H9 (cell line): ENCODE data around the gene NPHP4. TPM values are rescaled to one million over a fixed set of nuclear protein-coding genes. Genes with fewer than 3 reads are reported as not detected.

Source experiments
- DNase-seq: peaks from one replicate; pipeline ENCODE4 v3.0.0-alpha.2; 2017
- H2AFZ ChIP-seq: one replicate; pipeline ENCODE4 v1.6.1; 2013; ENCODE audit warnings: mild to moderate bottlenecking, low read length, control low read depth, moderate library complexity
- H2AK5ac ChIP-seq: 2 replicates; pipeline ENCODE4 v1.6.1; 2013; ENCODE audit warnings: low read length, control low read depth, mixed read lengths; ENCODE audit not compliant: insufficient read length
- H2BK120ac ChIP-seq: one replicate; pipeline ENCODE4 v1.6.1; 2013; ENCODE audit warnings: low read depth, mild to moderate bottlenecking, low read length, control low read depth, inconsistent platforms; ENCODE audit not compliant: poor library complexity, severe bottlenecking
- H2BK12ac ChIP-seq: 2 replicates; pipeline ENCODE4 v1.6.1; 2013; ENCODE audit warnings: low read length, control low read depth, mixed read lengths, low read depth; ENCODE audit not compliant: insufficient read length
- H2BK15ac ChIP-seq: 2 replicates; pipeline ENCODE4 v1.6.1; 2013; ENCODE audit warnings: low read depth, low read length, control low read depth
- H2BK20ac ChIP-seq: one replicate; pipeline ENCODE4 v1.6.1; 2013; ENCODE audit warnings: low read depth, mild to moderate bottlenecking, low read length, control low read depth, inconsistent platforms; ENCODE audit not compliant: poor library complexity, severe bottlenecking
- H2BK5ac ChIP-seq: 2 replicates; pipeline ENCODE4 v1.6.1; 2013; ENCODE audit warnings: low read length, control low read depth, mixed read lengths; ENCODE audit not compliant: insufficient read length
- H3K14ac ChIP-seq: 2 replicates; pipeline ENCODE4 v1.6.1; 2013; ENCODE audit warnings: low read length, control low read depth; ENCODE audit not compliant: insufficient read depth
- H3K18ac ChIP-seq: 2 replicates; pipeline ENCODE4 v1.6.1; 2013; ENCODE audit warnings: low read depth, mild to moderate bottlenecking, mixed read lengths, low read length, control low read depth; ENCODE audit not compliant: insufficient read length
- H3K23ac ChIP-seq: 2 replicates; pipeline ENCODE4 v1.6.1; 2013; ENCODE audit warnings: low read length, control low read depth, mixed read lengths, low read depth; ENCODE audit not compliant: insufficient read length
- H3K23me2 ChIP-seq: 2 replicates; pipeline ENCODE4 v1.6.1; 2013; ENCODE audit warnings: low read depth, mild to moderate bottlenecking, mixed read lengths, low read length, control low read depth; ENCODE audit not compliant: insufficient read length, poor library complexity, severe bottlenecking
- H3K27ac ChIP-seq: 2 replicates; pipeline ENCODE4 v1.5.1; 2013; ENCODE audit warnings: low read length, control low read depth, mixed read lengths, low read depth; ENCODE audit not compliant: insufficient read length
- H3K27me3 ChIP-seq: 2 replicates; pipeline ENCODE4 v1.6.1; 2013; ENCODE audit warnings: low read length, control low read depth, inconsistent platforms; ENCODE audit not compliant: insufficient read depth
- H3K4ac ChIP-seq: 2 replicates; pipeline ENCODE4 v1.6.1; 2013; ENCODE audit warnings: low read depth, mild to moderate bottlenecking, control low read depth, inconsistent platforms, low read length, moderate library complexity
- H3K4me1 ChIP-seq: 2 replicates; pipeline ENCODE4 v1.6.1; 2013; ENCODE audit warnings: low read length, control low read depth, inconsistent platforms; ENCODE audit not compliant: insufficient read depth
- H3K4me2 ChIP-seq: 2 replicates; pipeline ENCODE4 v1.6.1; 2013; ENCODE audit warnings: low read length, control low read depth, mixed read lengths; ENCODE audit not compliant: insufficient read length, insufficient read depth
- H3K56ac ChIP-seq: 2 replicates; pipeline ENCODE4 v1.6.1; 2013; ENCODE audit warnings: low read depth, mild to moderate bottlenecking, mixed read lengths, low read length, control low read depth; ENCODE audit not compliant: insufficient read length
- H3K79me1 ChIP-seq: 2 replicates; pipeline ENCODE4 v1.6.1; 2013; ENCODE audit warnings: low read depth, mild to moderate bottlenecking, moderate library complexity, low read length, control low read depth, inconsistent platforms; ENCODE audit not compliant: insufficient read depth, poor library complexity, severe bottlenecking
- H3K79me2 ChIP-seq: 2 replicates; pipeline ENCODE4 v1.6.1; 2013; ENCODE audit warnings: low read length, control low read depth, inconsistent platforms; ENCODE audit not compliant: insufficient read depth
- H3K9ac ChIP-seq: 2 replicates; pipeline ENCODE4 v1.6.1; 2013; ENCODE audit warnings: low read length, control low read depth, mixed read lengths; ENCODE audit not compliant: insufficient read length; ENCODE audit errors: extremely low read depth
- H3K9me3 ChIP-seq: one replicate; pipeline ENCODE4 v1.6.1; 2013; ENCODE audit warnings: low read depth, low read length, inconsistent platforms; ENCODE audit not compliant: control insufficient read depth
- H3T11ph ChIP-seq: one replicate; pipeline ENCODE4 v1.6.1; 2013; ENCODE audit warnings: mild to moderate bottlenecking, low read length, control low read depth, inconsistent platforms
- H4K20me1 ChIP-seq: one replicate; pipeline ENCODE4 v1.6.1; 2013; ENCODE audit not compliant: control insufficient read depth, insufficient read length, insufficient read depth
- H4K5ac ChIP-seq: 2 replicates; pipeline ENCODE4 v1.6.1; 2013; ENCODE audit warnings: low read depth, mild to moderate bottlenecking, mixed read lengths, low read length, control low read depth; ENCODE audit not compliant: insufficient read length
- H4K8ac ChIP-seq: replicated peaks from 2 replicates; pipeline ENCODE4 v1.6.1; 2013; ENCODE audit warnings: low read length, control low read depth, mixed read lengths, low read depth; ENCODE audit not compliant: insufficient read length
- H4K91ac ChIP-seq: 2 replicates; pipeline ENCODE4 v1.6.1; 2013; ENCODE audit warnings: low read depth, mild to moderate bottlenecking, moderate library complexity, mixed read lengths, low read length, control low read depth; ENCODE audit not compliant: insufficient read length
- H3K27ac Mint-ChIP-seq, 3 experiments: 2 replicates in 2 of 3; 3 replicates in 1 of 3; pipeline ENCODE4 v1.8.0; 2020 to 2021; ENCODE audit warnings: mixed read lengths in 3 of 3, mild to moderate bottlenecking in 1 of 3, moderate library complexity in 1 of 3
- H3K27me3 Mint-ChIP-seq: 2 replicates; pipeline ENCODE4 v1.8.0; 2021; ENCODE audit warnings: low read depth, mild to moderate bottlenecking, moderate library complexity, mixed read lengths
- H3K36me3 Mint-ChIP-seq, 3 experiments: 2 replicates in 2 of 3; 3 replicates in 1 of 3; pipeline ENCODE4 v1.8.0; 2020 to 2021; ENCODE audit warnings: low read depth in 3 of 3, mixed read lengths in 3 of 3; ENCODE audit not compliant: insufficient read depth in 1 of 3
- H3K4me1 Mint-ChIP-seq, 2 experiments: 2 replicates each; pipeline ENCODE4 v1.8.0; 2020; ENCODE audit warnings: mixed read lengths in 2 of 2
- H3K4me3 Mint-ChIP-seq, 2 experiments: 2 replicates in 1 of 2; 3 replicates in 1 of 2; pipeline ENCODE4 v1.8.0; 2020 to 2021; ENCODE audit warnings: mild to moderate bottlenecking in 2 of 2, mixed read lengths in 2 of 2, moderate library complexity in 1 of 2
- H3K9me3 Mint-ChIP-seq, 2 experiments: 2 replicates in 1 of 2; 3 replicates in 1 of 2; pipeline ENCODE4 v1.8.0; 2020; ENCODE audit warnings: mild to moderate bottlenecking in 2 of 2, mixed read lengths in 2 of 2, moderate library complexity in 1 of 2
- WGBS: extraction: QIAGEN DNeasy Blood & Tissue Kit; methylation state at CpG from one replicate; pipeline ENCODE4 v1.1.7; 2013; ENCODE audit warnings: missing lambda C conversion rate, low lambda C conversion rate, mixed read lengths; ENCODE audit not compliant: insufficient read length; ENCODE audit errors: extremely low coverage; 5-methylcytosine and 5-hydroxymethylcytosine counted together
- total RNA-seq: library from RNA; stranded (reverse); gene quantifications from 2 replicates; pipeline ENCODE4 v1.2.1, GENCODE V29; 2021
- TF ChIP-seq, protein P1 (sequence below): fragments of 200-600 bp; sonication (generic); conservative IDR thresholded peaks from 3 replicates; pipeline ENCODE4 v1.8.0; 2021; ENCODE audit warnings: antibody characterized with exemption, mild to moderate bottlenecking

NPHP4 gene
- total RNA-seq, 1 experiment from 2014 or later = 17.6 TPM

DNA sequence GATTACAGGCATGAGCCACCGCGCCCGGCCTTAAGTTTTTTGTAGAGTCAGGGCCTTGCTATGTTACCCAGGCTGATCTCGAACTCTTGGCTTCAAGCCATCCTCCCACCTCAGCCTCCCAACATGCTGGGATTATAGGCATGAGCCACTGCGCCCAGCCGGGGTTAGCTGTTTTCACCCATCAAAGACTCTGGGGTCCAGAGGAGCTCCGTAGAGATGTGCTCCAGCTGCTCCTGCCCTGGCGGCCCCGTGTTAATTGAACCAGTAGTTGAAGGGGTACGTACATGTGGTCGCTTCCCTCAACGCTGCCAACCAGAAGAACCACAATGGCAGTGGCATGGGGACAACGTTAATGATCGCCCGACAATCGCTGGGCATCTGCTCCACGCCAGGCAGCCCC lies 72.0 kb downstream of the NPHP4 start:
- peaks cover 6 to 8% of the 10 kb centered on the region in 2 experiments for H3K4me1 Mint-ChIP-seq
- Histone ChIP-seq H3K9me3 (no peaks in the 10 kb centered on the region), H3K23me2 (no peaks in the 10 kb centered on the region), H3K27ac (no peak overlapping the region), H2BK5ac (no peak overlapping the region), H3K9ac (no peak overlapping the region), H4K5ac (no peak overlapping the region), H2BK120ac (no peak overlapping the region), H4K91ac (no peak overlapping the region), H3K4me1 (no peaks in the 10 kb centered on the region), H3K27me3 (no peaks in the 10 kb centered on the region), H2AFZ (no peak overlapping the region), H3K79me2 (no peaks in the 10 kb centered on the region), H3K4ac (no peak overlapping the region), H2BK12ac (no peak overlapping the region), H3K23ac (no peak overlapping the region), H2BK15ac (no peak overlapping the region), H3K18ac (no peak overlapping the region), H4K20me1 (no peaks in the 10 kb centered on the region), H4K8ac (no peak overlapping the region), H3K14ac (no peak overlapping the region), H3K4me2 (no peak overlapping the region), H3K56ac (no peak overlapping the region), H2BK20ac (no peak overlapping the region), H3T11ph (no peak overlapping the region), H3K79me1 (no peaks in the 10 kb centered on the region), H2AK5ac (no peak overlapping the region)
- H3K36me3 Mint-ChIP-seq = no peaks in the 10 kb centered on the region
- no peak overlapping the region for H3K27ac Mint-ChIP-seq
- H3K9me3 Mint-ChIP-seq = no peaks in the 10 kb centered on the region
- H3K4me3 Mint-ChIP-seq = no peak overlapping the region
- WGBS = no CpG with 5 or more reads among the region's 17 CpGs
- DNase-seq = no peak
- H3K27me3 Mint-ChIP-seq = no peaks in the 10 kb centered on the region; the same call in 1 of the 2 replicates
- TF ChIP-seq, protein P1, sequence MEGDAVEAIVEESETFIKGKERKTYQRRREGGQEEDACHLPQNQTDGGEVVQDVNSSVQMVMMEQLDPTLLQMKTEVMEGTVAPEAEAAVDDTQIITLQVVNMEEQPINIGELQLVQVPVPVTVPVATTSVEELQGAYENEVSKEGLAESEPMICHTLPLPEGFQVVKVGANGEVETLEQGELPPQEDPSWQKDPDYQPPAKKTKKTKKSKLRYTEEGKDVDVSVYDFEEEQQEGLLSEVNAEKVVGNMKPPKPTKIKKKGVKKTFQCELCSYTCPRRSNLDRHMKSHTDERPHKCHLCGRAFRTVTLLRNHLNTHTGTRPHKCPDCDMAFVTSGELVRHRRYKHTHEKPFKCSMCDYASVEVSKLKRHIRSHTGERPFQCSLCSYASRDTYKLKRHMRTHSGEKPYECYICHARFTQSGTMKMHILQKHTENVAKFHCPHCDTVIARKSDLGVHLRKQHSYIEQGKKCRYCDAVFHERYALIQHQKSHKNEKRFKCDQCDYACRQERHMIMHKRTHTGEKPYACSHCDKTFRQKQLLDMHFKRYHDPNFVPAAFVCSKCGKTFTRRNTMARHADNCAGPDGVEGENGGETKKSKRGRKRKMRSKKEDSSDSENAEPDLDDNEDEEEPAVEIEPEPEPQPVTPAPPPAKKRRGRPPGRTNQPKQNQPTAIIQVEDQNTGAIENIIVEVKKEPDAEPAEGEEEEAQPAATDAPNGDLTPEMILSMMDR = no peak
